Measurements from ENCODE around the gene SPON2.
A peak's percentile ranks its signal among the peaks of the same experiment; 100 is the strongest.

Gene SPON2

GRCh38 chr4:1194010-1194900 is 21.9 kb upstream of the SPON2 start:
- no peak for DNase-seq

GRCh38 chr4:1193206-1194009 is 21.0 kb upstream of the SPON2 start:
- DNase-seq = no peak

DNA sequence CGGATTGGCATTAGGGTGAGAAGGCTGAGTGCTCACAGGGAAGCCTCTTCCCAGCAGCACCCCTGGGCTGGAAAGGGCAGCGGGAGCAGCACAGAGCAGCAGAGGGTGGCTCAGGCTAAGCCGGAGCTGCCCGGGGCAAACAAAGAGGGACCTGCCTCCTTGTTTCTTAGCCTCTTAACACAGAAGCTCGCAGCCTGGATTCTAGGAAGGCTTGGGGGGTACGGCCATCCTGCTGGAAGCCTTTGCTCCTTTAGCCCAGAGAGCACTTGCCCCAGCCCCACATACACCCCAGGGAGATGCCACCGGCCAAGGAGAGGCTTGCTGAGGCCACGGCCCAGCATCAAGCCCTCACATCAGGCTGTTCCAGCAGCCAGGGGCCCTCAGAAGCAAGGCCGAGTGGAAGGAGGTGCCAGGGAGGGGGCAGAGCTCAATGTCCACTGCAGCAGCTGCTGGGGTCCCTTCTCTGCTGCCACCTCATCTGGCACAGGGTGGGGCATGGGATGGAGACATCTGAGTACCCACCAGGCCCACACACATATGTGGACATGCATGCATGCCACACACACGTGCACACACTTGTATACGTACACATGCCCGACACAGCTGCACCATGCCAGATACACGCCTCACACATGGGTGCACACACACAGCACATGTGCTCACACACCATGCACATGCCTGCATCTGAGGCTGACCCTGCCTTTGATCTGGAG is 20.3 kb upstream of the SPON2 start:
- DNase-seq = no peak

GRCh38 chr4:1192091-1192492 is 19.7 kb upstream of the SPON2 start:
- DNase-seq = peak; percentile 44

DNA sequence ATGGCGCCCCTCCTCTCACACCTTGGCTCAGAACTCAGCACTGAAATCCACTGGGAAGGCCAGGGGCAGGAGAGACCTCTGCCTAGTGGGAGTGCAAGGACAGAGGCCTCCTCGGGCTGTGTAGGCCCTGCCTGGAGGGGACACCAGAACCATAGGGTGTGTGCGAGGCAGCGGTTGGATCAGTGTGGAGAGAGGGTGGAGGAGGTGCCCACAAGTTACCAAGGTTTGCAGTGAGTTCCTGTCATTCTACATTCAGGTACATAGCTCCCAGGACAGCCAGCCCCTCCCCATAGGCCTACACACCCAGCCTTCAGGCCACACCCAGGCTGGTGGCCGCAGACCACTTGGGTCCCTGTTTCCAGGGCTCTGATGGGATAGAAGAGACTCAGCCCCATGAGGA is 19.2 kb upstream of the SPON2 start:
- DNase-seq = no peak

DNA sequence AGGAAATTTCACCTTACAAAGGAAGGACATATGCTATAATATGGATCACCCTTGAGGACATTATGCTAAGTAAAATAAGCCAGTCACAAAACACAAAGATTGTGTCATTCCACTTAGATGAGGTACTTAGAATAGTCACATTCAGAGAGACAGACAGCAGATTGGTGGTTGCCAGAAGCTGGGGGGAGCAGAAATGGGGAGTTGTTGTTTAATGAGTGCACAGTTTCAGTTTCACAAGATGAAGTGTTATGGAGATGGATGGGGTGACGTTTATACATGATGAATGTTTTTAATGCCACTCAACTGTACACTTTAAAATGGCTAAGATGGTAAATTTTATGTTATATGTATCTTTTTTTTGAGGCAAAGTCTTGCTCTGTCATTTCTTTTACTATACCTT is 14.8 kb upstream of the SPON2 start:
- peak; percentile 16 for DNase-seq

GRCh38 chr4:1183985-1184773 is 11.8 kb upstream of the SPON2 start:
- no peak for DNase-seq

DNA sequence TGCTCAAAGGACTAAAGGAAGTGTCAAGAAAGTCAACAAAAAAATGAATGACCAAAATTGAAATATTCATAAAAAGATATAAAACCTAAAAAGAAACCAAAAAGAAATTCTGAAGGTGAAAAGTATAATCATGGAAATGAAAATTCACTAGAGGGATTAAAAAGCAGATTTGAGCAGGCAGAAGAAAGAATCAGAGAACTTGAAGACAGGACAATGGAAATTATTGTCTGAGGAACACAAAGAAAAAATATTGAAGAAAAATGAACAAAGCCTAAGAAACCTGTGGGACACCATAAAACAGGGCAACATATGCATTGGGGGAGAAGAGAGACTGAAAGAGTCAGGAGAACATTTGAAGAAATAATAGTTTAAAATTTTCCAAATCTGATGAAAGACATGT is 9.9 kb upstream of the SPON2 start:
- no peak for DNase-seq

DNA sequence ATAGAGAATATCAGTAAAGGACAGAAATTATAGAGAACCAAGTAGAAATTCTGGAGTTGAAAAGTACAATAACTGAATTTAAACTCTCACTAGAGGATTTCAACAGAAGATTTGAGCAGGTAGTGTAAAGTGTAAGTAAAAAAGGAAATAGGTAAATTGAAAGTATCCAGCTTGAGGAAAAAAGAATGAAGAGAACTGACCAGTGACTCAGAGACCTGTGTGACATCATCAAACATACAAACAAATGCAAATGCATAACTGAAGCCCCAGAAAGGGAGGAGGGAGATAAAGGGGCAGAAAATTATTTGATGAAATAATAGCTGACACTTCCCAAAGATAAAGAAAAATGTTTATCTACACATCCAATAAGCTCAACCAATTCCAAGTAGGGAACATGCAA is 8.3 kb upstream of the SPON2 start:
- DNase-seq = no peak

DNA sequence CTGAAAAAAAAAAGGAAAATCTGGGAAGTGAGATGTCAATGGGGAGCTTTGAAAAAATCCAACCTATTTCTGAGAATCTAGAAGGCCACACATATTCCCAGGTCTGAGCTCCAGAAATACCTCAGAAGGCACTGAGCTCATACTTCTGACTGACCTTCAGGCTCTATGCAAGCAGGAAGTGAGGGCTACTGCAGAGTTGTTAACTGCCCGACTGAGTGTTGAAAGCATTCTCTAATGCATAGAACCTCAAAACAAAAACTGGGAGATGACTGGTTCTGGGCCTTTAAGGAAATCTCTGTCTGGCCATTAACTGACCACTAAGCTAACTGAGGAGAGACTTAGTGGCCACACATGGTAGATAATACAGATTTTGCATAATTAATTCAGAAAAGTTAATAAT is 7.6 kb upstream of the SPON2 start:
- DNase-seq = no peak

DNA sequence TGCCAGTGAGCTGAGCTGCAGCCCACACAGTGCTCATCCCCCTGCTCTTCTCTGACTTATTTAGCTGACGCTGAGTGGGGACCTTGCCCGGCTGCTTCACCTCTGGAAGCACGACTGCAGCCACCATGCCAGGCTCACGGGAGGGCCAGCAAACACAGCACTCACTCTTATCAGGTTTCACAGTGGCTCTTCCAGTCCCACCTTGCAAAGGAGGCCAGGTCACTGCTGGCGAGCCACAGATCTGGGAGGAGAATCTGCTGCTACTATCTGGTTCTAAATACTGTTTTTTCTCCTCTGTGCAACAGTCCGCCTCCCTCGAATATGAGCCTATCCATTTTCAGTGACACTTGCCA is 6.7 kb upstream of the SPON2 start:
- no peak for DNase-seq

- no peak for DNase-seq
These were observed 6.1 kb upstream of the SPON2 start for GRCh38 chr4:1178300-1179088.

- no peak for DNase-seq
These were observed 5.1 kb upstream of the SPON2 start for GRCh38 chr4:1177274-1178141.

- DNase-seq = no peak
These were observed 4.3 kb upstream of the SPON2 start for GRCh38 chr4:1176398-1177273.

DNA sequence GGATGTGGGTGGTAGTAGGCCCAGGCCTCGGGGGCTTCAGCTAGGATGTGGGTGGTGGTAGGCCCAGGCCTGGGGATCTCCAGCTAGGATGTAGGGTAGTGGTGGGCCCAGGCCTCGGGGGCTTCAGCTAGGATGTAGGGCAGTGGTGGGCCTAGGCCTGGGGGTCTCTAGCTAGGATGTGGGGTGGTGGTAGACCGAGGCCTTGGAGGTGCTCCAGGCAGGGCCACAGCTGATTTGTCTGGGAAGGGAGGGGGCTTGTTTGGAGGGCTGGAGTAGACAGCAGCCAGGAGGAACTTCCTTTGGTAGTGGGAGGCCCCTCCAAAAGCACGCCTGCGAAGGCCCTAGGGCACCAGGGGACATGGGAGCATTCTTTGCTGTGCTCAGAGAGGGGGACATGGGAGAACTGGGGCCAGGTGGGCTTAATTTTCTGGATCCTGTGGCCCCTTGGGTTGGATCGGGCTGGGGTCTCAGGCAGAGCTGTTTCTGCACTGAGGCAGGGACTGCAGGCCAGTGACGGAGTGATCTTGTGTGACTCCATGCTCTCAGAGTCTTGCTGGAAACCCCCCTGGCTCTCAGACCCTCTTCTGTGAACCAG is 3.3 kb upstream of the SPON2 start:
- DNase-seq = no peak

DNA sequence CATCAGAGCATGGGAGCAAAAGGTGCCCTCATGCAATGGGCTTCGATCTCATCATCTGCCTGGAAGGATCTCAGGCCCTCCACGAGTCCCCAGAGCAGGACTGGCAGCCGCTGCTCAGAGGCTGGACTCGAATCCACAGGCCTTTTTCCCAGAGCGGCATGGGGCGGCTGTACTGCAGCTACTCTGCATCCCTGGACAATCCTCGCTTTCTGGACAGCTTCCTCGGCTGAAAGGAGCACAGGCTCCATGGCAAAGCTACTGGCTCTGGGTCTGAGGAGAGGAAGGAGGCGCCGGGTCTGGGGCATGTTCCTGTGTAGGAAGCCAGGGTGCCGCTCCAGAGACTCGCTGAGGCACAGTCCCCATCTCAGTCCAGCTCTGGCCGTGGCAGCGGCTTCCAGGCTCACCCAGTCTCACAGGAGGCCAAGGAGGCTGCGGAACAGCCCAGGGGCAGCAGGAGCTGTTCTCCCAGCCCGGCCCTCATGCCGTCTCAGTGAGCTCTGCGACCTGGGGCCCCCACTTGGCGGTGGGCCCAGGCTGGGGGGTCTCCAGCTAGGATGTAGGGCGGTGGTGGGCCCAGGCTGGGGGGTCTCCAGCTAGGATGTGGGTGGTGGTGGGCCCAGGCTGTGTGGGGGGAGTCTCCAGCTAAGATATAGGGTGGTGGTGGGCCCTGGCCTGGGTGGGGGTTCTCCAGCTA is 2.7 kb upstream of the SPON2 start:
- no peak for DNase-seq

- DNase-seq = no peak
These were observed 781 bp upstream of the SPON2 start for GRCh38 chr4:1172971-1173757.

Data from NCI-H1694 treated with DMSO at 0.1 percent for 48 hours (cell line).